ENCODE data around the gene TRUB1. TPM values are rescaled to one million over a fixed set of nuclear protein-coding genes. Genes with fewer than 3 reads are reported as not detected.

Gene TRUB1
- total RNA-seq, 6 experiments from 2014 or later: 6.7 to 12.5 (median 8.7) TPM

- intact Hi-C loops (cut with DNase I): no loop called here
- no peak overlapping the region for H3K4me3 ChIP-seq
- peaks cover 0 to 10% (median 1%) of the 10 kb centered on the region in 4 donors for H3K9me3 ChIP-seq
- DNase-seq (no peak), ATAC-seq (no peak)
- no peak for TF ChIP-seq POLR2A (IDR thresholded peaks at IDR 0.05)
- no peak for TF ChIP-seq CTCF (IDR thresholded peaks at IDR 0.05)
- no peaks in the 10 kb centered on the region for H3K36me3 ChIP-seq
- no peaks in the 10 kb centered on the region for H3K27me3 ChIP-seq
- H3K27ac ChIP-seq: no peak overlapping the region
- no peaks in the 10 kb centered on the region for H3K4me1 ChIP-seq
Measured at GRCh38 chr10:114982989-114983388, 45.0 kb downstream of the TRUB1 start.

- Histone ChIP-seq H3K36me3 (no peaks in the 10 kb centered on the region), H3K9me3 (peaks cover 0 to 10% (median 1%) of the 10 kb centered on the region in 4 donors), H3K4me1 (no peaks in the 10 kb centered on the region), H3K27me3 (no peaks in the 10 kb centered on the region), H3K4me3 (no peak overlapping the region), H3K27ac (no peak overlapping the region)
- 100% methylated on average over 1 of the region's 1 CpG for WGBS (ENCODE audit: insufficient coverage, low coverage, low lambda C conversion rate, missing lambda C conversion rate)
- ATAC-seq (no peak), DNase-seq (no peak)
- TF ChIP-seq POLR2A (IDR thresholded peaks at IDR 0.05) (no peak), CTCF (IDR thresholded peaks at IDR 0.05) (no peak)
- intact Hi-C loops (cut with DNase I): no loop called here
Measured at GRCh38 chr10:114987995-114988394, 50.0 kb downstream of the TRUB1 start.

DNA sequence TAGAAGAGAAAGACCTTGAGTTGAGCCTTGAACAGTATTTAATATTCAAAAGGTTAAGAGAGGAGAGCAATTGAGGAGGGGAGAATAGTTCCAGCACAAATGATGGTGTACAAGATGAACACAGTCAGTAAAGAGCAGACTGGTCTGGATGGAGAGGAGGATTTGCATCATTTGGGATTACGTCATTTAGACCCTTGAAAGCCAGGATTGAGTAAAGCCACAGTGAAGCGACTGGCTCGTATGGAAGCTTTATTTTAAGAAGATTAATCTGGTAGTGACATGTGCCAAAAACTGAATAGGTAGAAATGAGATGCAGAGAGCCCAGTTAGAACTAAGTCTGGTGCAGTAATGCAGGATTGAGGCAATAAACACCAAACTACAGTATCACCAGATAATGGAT lies 52.6 kb downstream of the TRUB1 start:
- no peak overlapping the region for H3K27ac ChIP-seq
- no peaks in the 10 kb centered on the region for H3K27me3 ChIP-seq
- ATAC-seq (no peak), DNase-seq (no peak)
- peaks cover 0 to 3% (median 0%) of the 10 kb centered on the region in 4 donors for H3K9me3 ChIP-seq
- H3K36me3 ChIP-seq: no peaks in the 10 kb centered on the region
- WGBS (ENCODE audit: insufficient coverage, low coverage, low lambda C conversion rate, missing lambda C conversion rate): 78% methylated on average over 3 of the region's 3 CpGs
- intact Hi-C loops (cut with DNase I): no loop called here
- no peaks in the 10 kb centered on the region for H3K4me1 ChIP-seq
- no peak for TF ChIP-seq CTCF (IDR thresholded peaks at IDR 0.05)
- no peak for TF ChIP-seq POLR2A (IDR thresholded peaks at IDR 0.05)
- H3K4me3 ChIP-seq: no peak overlapping the region

DNA sequence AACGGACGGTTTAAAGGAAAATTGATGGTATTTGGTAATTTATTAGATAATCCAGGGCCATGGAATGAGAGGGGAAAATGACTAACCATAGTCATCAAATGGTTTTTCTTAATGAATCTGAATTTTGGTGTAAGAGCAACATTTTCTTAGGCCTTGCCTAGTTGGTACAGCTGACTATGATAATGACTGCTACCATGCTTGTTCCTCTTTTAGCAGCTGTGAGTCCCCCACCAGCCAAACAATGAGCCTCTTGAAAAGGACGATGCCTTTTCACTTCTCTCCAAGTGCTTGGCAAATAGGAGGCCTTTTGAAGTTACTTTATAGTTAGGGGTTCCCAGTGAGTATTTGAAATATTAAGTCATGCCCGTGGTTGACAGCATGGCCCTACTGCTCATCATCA lies 53.0 kb downstream of the TRUB1 start:
- TF ChIP-seq POLR2A (IDR thresholded peaks at IDR 0.05) (no peak), CTCF (IDR thresholded peaks at IDR 0.05) (no peak)
- H3K36me3 ChIP-seq: no peaks in the 10 kb centered on the region
- H3K4me1 ChIP-seq: no peaks in the 10 kb centered on the region
- H3K27me3 ChIP-seq: no peaks in the 10 kb centered on the region
- H3K4me3 ChIP-seq: no peak overlapping the region
- H3K9me3 ChIP-seq: peaks cover 0 to 3% (median 0%) of the 10 kb centered on the region in 4 donors
- ATAC-seq (no peak), DNase-seq (no peak)
- WGBS (ENCODE audit: insufficient coverage, low coverage, low lambda C conversion rate, missing lambda C conversion rate): 83% methylated on average over 4 of the region's 4 CpGs
- no peak overlapping the region for H3K27ac ChIP-seq
- intact Hi-C loops (cut with DNase I): no loop called here

GRCh38 chr10:114992189-114992775 lies 54.3 kb downstream of the TRUB1 start:
- H3K27ac ChIP-seq: no peak overlapping the region
- no peaks in the 10 kb centered on the region for H3K36me3 ChIP-seq
- H3K4me3 ChIP-seq: no peak overlapping the region
- no peaks in the 10 kb centered on the region for H3K4me1 ChIP-seq
- no peaks in the 10 kb centered on the region for H3K27me3 ChIP-seq
- H3K9me3 ChIP-seq: no peaks in the 10 kb centered on the region
- no peak for DNase-seq
- TF ChIP-seq POLR2A (IDR thresholded peaks at IDR 0.05): no peak
- no peak for TF ChIP-seq CTCF (IDR thresholded peaks at IDR 0.05)
- no peak for ATAC-seq
- intact Hi-C loops (cut with DNase I): no loop called here
- WGBS (ENCODE audit: insufficient coverage, low coverage, low lambda C conversion rate, missing lambda C conversion rate): 88% methylated on average over 8 of the region's 9 CpGs
